ENCODE results near the gene SPATA45.

Gene SPATA45

DNA sequence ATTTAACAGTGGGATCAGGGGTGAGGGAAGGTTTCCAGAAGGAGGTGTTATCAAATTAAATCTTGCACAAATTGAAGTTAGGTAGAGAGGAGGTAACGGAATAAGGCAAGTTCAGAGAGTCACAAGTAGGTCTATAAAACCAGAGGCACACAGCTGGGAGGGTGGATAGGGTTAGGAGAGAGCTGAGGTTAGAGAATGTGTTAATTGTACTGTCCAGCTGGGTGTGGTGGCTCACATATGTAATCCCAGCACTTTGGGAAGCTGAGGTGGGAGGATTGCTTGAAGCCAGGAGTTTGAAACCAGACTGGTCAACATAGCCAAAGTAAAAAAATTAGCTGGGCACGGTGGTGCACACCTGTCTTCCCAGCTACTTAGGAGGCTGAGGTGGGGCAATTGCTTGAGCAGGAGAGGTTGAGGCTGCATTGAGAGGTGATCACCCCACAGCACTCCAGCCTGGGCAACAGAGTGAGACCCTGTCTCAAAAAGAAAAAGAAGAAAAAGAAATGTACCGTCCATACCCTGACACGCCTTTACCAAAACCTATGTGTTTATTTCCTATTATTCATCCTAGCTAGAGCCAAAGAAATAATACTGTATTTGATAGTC, 20.2 kb downstream of the SPATA45 start:
- H3K27ac ChIP-seq (ENCODE audit: extremely low read depth, low read depth, low read length), result no peak overlapping the region
- H3K9me3 ChIP-seq (ENCODE audit: control insufficient read depth, insufficient read depth, low read depth, low read length), result no peaks in the 10 kb centered on the region
- CTCF ChIA-PET, result no interaction called here
- H3K4me1 ChIP-seq (ENCODE audit: control insufficient read depth, insufficient read depth, low read length), result no peaks in the 10 kb centered on the region
- no peaks in the 10 kb centered on the region for H3K36me3 ChIP-seq (ENCODE audit: control insufficient read depth in 2 of 2, insufficient read depth in 1 of 2, low read length in 2 of 2)
- POLR2A ChIA-PET, result interaction anchor here (1.2 kb wide), 1 partner anchor 31 kb away, joined by 3 read pairs; the partner anchor contains the start of gene FLVCR1
- TF ChIP-seq ZNF747 (tag by site-specific recombination; IDR thresholded peaks at IDR 0.05) (no peak), ZNF664 (tag by site-specific recombination; IDR thresholded peaks at IDR 0.05) (no peak), ZNF777 (tag by site-specific recombination; IDR thresholded peaks at IDR 0.05; ENCODE audit: borderline replicate concordance) (no peak), ZNF155 (tag by site-specific recombination; IDR thresholded peaks at IDR 0.05) (no peak), ZNF423 (tag by site-specific recombination; IDR thresholded peaks at IDR 0.05) (no peak), ZNF600 (tag by site-specific recombination; IDR thresholded peaks at IDR 0.05) (no peak)
- TF ChIP-seq, protein P1, sequence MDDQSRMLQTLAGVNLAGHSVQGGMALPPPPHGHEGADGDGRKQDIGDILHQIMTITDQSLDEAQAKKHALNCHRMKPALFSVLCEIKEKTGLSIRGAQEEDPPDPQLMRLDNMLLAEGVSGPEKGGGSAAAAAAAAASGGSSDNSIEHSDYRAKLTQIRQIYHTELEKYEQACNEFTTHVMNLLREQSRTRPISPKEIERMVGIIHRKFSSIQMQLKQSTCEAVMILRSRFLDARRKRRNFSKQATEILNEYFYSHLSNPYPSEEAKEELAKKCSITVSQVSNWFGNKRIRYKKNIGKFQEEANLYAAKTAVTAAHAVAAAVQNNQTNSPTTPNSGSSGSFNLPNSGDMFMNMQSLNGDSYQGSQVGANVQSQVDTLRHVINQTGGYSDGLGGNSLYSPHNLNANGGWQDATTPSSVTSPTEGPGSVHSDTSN (CRISPR knock-in tag; IDR thresholded peaks at IDR 0.05), result no peak
- TF ChIP-seq, protein P2, sequence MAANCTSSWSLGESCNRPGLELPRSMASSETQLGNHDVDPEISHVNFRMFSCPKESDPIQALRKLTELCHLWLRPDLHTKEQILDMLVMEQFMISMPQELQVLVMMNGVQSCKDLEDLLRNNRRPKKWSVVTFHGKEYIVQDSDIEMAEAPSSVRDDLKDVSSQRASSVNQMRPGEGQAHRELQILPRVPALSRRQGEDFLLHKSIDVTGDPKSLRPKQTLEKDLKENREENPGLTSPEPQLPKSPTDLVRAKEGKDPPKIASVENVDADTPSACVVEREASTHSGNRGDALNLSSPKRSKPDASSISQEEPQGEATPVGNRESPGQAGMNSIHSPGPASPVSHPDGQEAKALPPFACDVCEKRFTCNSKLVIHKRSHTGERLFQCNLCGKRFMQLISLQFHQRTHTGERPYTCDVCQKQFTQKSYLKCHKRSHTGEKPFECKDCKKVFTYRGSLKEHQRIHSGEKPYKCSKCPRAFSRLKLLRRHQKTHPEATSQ (tag by site-specific recombination; IDR thresholded peaks at IDR 0.05), result no peak
- TF ChIP-seq, protein P3, sequence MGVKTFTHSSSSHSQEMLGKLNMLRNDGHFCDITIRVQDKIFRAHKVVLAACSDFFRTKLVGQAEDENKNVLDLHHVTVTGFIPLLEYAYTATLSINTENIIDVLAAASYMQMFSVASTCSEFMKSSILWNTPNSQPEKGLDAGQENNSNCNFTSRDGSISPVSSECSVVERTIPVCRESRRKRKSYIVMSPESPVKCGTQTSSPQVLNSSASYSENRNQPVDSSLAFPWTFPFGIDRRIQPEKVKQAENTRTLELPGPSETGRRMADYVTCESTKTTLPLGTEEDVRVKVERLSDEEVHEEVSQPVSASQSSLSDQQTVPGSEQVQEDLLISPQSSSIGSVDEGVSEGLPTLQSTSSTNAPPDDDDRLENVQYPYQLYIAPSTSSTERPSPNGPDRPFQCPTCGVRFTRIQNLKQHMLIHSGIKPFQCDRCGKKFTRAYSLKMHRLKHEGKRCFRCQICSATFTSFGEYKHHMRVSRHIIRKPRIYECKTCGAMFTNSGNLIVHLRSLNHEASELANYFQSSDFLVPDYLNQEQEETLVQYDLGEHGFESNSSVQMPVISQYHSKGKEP (tag by site-specific recombination; IDR thresholded peaks at IDR 0.05), result no peak
- TF ChIP-seq, protein P4, sequence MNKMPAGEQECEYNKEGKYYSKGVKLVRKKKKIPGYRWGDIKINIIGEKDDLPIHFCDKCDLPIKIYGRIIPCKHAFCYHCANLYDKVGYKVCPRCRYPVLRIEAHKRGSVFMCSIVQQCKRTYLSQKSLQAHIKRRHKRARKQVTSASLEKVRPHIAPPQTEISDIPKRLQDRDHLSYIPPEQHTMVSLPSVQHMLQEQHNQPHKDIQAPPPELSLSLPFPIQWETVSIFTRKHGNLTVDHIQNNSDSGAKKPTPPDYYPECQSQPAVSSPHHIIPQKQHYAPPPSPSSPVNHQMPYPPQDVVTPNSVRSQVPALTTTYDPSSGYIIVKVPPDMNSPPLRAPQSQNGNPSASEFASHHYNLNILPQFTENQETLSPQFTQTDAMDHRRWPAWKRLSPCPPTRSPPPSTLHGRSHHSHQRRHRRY (tag by site-specific recombination; IDR thresholded peaks at IDR 0.05), result no peak
- TF ChIP-seq, protein P5, sequence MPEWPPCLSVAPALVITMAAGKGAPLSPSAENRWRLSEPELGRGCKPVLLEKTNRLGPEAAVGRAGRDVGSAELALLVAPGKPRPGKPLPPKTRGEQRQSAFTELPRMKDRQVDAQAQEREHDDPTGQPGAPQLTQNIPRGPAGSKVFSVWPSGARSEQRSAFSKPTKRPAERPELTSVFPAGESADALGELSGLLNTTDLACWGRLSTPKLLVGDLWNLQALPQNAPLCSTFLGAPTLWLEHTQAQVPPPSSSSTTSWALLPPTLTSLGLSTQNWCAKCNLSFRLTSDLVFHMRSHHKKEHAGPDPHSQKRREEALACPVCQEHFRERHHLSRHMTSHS (tag by site-specific recombination; IDR thresholded peaks at IDR 0.05), result no peak
- H3K4me3 ChIP-seq (ENCODE audit: low read depth, low read length), result no peak overlapping the region

DNA sequence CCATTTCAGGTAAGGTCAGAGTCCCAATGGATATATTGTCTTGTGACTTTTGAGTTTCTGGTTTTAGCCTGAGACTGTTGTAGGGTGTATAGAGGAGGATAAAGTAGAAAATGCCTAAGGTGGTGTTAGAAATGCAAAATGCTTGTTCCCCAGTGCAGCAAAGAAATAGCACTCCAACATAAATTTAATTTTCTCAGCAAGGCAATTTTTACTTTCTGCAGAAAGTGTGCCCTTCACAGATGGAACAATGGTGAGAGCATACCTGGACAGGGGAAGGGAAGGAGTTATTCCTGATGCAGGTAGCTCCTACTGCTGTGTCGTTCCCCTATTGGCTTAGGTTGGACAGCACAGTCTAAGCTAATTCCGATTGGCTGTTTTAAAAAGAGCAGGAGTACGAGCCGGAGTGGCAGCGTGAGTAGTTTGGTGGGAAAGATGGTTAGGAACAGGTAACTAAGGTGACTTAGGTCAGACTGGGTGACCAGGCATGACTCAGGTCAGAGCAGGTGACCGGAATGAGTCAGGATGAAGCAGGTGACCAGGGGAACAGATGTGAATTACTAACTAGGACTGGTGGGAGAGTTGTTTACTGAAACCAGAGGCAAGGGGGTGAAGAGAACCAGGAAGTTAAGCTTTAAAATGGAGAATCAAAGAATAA, 21.5 kb downstream of the SPATA45 start:
- POLR2A ChIA-PET, result no interaction called here
- Histone ChIP-seq H3K36me3 (ENCODE audit: control insufficient read depth in 2 of 2, insufficient read depth in 1 of 2, low read length in 2 of 2) (no peaks in the 10 kb centered on the region), H3K4me1 (ENCODE audit: control insufficient read depth, insufficient read depth, low read length) (no peaks in the 10 kb centered on the region), H3K4me3 (ENCODE audit: low read depth, low read length) (no peak overlapping the region), H3K27ac (ENCODE audit: extremely low read depth, low read depth, low read length) (no peak overlapping the region), H3K9me3 (ENCODE audit: control insufficient read depth, insufficient read depth, low read depth, low read length) (no peaks in the 10 kb centered on the region)
- TF ChIP-seq ZNF776 (tag by site-specific recombination; IDR thresholded peaks at IDR 0.05; ENCODE audit: borderline replicate concordance), result no peak
- TF ChIP-seq SETDB1 (IDR thresholded peaks at IDR 0.05; ENCODE audit: insufficient read length, low read length), result peak; percentile 97
- CTCF ChIA-PET, result interaction anchor here (0.6 kb wide), 1 partner anchor 74 kb away, joined by 4 read pairs; no protein-coding TSS in a partner anchor

DNA sequence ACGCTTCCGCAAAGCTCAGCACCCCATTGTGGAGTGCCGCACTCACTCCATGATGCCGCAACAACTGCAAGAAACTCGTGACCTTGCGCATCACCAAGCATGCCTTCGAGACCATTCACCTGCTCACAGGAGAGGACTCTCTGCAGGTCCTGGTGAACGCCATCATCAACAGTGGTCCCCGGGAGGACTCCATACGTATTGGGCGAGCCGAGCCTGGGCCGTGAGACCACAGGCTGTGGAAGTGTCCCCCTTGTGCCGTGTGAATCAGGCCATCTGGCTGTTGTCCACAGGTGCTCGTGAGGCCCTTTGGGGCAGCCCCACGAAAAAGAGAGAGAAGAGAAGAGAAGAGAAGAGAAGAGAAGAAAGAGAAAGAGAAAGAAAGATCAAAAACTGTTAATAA, 23.2 kb downstream of the SPATA45 start:
- Histone ChIP-seq H3K4me1 (ENCODE audit: control insufficient read depth, insufficient read depth, low read length) (no peaks in the 10 kb centered on the region), H3K36me3 (ENCODE audit: control insufficient read depth in 2 of 2, insufficient read depth in 1 of 2, low read length in 2 of 2) (no peaks in the 10 kb centered on the region), H3K4me3 (ENCODE audit: low read depth, low read length) (no peak overlapping the region), H3K27ac (ENCODE audit: extremely low read depth, low read depth, low read length) (no peak overlapping the region), H3K9me3 (ENCODE audit: control insufficient read depth, insufficient read depth, low read depth, low read length) (no peaks in the 10 kb centered on the region)
- ChIA-PET CTCF (interaction anchor here (1.1 kb wide), 1 partner anchor 171 kb away, joined by 3 read pairs; no protein-coding TSS in a partner anchor), POLR2A (no interaction called here)
- TF ChIP-seq, protein P6, sequence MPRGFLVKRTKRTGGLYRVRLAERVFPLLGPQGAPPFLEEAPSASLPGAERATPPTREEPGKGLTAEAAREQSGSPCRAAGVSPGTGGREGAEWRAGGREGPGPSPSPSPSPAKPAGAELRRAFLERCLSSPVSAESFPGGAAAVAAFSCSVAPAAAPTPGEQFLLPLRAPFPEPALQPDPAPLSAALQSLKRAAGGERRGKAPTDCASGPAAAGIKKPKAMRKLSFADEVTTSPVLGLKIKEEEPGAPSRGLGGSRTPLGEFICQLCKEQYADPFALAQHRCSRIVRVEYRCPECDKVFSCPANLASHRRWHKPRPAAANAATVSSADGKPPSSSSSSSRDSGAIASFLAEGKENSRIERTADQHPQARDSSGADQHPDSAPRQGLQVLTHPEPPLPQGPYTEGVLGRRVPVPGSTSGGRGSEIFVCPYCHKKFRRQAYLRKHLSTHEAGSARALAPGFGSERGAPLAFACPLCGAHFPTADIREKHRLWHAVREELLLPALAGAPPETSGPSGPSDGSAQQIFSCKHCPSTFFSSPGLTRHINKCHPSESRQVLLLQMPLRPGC (tag by site-specific recombination; IDR thresholded peaks at IDR 0.05), result no peak
- TF ChIP-seq WT1 (tag by site-specific recombination; IDR thresholded peaks at IDR 0.05) (no peak), ZFP41 (tag by site-specific recombination; IDR thresholded peaks at IDR 0.05; ENCODE audit: borderline replicate concordance) (no peak), ZNF404 (tag by site-specific recombination; IDR thresholded peaks at IDR 0.05) (no peak), ZNF660 (tag by site-specific recombination; IDR thresholded peaks at IDR 0.05) (no peak)
- TF ChIP-seq, protein P7, sequence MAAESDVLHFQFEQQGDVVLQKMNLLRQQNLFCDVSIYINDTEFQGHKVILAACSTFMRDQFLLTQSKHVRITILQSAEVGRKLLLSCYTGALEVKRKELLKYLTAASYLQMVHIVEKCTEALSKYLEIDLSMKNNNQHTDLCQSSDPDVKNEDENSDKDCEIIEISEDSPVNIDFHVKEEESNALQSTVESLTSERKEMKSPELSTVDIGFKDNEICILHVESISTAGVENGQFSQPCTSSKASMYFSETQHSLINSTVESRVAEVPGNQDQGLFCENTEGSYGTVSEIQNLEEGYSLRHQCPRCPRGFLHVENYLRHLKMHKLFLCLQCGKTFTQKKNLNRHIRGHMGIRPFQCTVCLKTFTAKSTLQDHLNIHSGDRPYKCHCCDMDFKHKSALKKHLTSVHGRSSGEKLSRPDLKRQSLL (tag by site-specific recombination; IDR thresholded peaks at IDR 0.05), result no peak
